HPDE6-E6E7 (cell line): ENCODE data around the gene SULT2B1.

Source experiments
- DNase-seq: peaks from one replicate; pipeline ENCODE4 v3.0.0; 2011; ENCODE audit warnings: missing footprints; ENCODE audit errors: extremely low spot score

The SULT2B1 gene

DNA sequence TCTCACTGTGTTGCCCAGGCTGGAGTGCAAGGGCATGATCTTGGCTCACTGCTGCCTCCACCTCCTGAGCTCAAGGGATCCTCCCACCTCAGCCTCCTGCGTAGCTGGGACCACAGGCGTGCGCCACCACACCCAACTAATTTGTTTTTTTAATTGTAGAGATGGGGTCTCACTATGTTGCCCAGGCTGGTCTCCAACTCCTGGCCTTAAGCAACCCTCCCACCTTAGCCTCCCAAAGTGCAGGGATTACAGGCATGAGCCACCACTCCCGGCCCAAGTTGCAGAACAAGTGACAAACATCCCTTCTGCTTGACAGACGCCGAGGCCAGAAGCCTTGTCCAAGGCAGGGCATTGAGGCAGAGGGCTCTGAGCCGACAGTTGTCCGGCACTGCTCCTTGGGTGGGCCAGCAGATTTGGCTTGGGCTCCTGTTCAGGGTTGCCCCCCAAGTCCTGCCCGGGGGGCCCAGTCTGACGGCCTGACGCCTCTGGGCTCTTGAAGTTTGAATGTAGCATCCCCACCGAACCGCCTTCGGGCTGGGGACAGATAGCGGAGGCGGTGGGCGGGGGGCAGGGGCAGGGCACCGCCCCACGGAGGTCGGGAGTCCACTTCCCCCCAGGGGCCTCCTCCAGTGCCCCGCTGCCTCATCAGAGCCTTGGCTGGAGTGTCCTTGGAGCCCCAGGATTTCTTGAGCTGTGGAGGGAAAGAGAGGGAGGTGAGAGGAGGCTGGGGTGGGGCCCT is 48.9 kb downstream of the SULT2B1 start:
- no peak for DNase-seq

- no peak for DNase-seq
These were observed 51.0 kb downstream of the SULT2B1 start for GRCh38 chr19:48603001-48603400.

GRCh38 chr19:48603449-48603848 is 51.5 kb downstream of the SULT2B1 start:
- no peak for DNase-seq

- no peak for DNase-seq
These were observed 51.9 kb downstream of the SULT2B1 start for GRCh38 chr19:48603850-48604249.

DNA sequence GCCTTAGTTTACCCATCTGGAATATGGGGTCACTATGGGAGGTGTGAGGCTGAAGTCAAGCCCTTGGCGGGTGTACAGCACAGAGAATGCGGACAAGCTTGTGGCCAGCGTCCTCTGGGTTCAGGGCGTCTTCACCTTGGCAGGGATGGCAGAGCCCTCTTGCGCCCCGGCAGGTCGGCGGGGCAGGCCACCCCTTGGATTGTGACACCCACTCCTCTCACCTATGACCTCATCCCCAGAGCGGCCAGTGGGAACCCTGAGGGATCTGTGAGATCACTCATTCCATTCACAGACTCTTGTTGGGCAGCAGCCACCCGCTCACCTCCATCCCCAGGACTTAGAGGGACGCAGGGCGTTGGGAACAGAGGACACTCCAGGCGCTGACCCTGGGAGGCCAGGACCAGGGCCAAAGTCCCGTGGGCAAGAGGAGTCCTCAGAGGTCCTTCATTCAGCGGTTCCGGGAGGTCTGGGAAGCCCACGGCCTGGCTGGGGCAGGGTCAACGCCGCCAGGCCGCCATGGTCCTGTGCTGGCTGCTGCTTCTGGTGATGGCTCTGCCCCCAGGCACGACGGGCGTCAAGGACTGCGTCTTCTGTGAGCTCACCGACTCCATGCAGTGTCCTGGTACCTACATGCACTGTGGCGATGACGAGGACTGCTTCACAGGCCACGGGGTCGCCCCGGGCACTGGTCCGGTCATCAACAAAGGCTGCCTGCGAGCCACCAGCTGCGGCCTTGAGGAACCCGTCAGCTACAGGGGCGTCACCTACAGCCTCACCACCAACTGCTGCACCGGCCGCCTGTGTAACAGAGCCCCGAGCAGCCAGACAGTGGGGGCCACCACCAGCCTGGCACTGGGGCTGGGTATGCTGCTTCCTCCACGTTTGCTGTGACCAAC is 54.7 kb downstream of the SULT2B1 start, which contains the start of gene SPACA4:
TSS of gene SPACA4 (plus strand) at position 280 of the 896 bp plus-strand sequence. CDS start at position 517, 237 bp downstream.
- DNase-seq, result no peak

DNA sequence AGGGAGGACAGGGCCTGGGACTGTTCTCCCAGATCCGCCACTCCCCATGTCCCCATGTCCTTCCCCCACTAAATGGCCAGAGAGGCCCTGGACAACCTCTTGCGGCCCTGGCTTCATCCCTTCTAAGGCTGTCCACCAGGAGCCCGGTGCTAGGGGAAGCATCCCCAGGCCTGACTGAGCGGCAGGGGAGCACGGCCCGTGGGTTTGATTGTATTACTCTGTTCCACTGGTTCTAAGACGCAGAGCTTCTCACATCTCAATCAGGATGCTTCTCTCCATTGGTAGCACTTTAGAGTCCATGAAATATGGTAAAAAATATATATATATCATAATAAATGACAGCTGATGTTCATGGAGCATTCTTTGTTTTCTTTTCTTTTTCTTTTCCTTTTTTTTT is 55.4 kb downstream of the SULT2B1 start:
- DNase-seq, result no peak

DNA sequence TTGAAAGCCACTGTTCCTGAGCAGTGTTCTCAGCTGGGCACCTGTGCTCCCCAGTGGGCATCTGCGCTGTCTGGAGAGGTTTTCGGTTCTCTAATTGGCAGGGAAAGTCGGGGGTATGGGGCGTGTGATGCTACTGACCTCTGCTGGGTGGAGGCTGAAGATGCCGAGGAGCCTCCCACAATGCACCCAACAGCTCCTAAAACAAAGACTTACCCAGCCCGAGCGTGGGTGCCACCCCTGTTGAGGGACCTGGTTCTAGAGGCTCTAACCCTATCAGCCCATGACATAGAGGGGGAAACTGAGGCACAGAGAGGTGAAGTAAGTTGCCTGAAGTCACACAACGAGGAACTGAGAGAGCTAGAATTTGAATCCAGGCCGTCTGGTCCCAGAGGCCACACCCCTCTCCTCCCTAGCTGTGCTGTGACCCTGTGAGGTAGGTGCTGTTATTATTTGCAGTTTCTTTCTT is 56.9 kb downstream of the SULT2B1 start:
- DNase-seq, result peak; percentile 36

GRCh38 chr19:48609571-48610108 is 57.7 kb downstream of the SULT2B1 start:
- DNase-seq, result no peak

DNA sequence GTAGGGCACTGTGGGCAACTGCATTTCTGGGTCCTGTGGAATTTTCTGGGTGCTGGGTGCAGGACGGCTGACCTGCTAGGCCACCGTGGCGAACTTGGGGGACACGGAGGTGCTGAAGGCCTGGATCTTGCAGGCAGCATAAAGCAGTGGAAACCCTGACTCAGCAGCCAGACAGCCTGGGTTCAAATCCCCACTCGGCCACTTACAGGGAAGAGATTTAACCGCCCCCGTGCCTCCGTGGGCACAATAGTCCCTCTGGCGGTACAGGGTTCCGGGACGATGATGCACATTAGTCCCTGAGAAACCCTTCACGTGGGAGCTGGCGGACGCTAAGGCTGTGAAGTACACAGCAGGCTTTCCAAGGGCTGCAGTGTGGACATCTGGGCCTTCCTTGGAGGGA is 59.9 kb downstream of the SULT2B1 start:
- no peak for DNase-seq

GRCh38 chr19:48613024-48613851 is 61.3 kb downstream of the SULT2B1 start:
- no peak for DNase-seq

- DNase-seq, result no peak
These were observed 62.0 kb downstream of the SULT2B1 start for GRCh38 chr19:48613852-48614435.

DNA sequence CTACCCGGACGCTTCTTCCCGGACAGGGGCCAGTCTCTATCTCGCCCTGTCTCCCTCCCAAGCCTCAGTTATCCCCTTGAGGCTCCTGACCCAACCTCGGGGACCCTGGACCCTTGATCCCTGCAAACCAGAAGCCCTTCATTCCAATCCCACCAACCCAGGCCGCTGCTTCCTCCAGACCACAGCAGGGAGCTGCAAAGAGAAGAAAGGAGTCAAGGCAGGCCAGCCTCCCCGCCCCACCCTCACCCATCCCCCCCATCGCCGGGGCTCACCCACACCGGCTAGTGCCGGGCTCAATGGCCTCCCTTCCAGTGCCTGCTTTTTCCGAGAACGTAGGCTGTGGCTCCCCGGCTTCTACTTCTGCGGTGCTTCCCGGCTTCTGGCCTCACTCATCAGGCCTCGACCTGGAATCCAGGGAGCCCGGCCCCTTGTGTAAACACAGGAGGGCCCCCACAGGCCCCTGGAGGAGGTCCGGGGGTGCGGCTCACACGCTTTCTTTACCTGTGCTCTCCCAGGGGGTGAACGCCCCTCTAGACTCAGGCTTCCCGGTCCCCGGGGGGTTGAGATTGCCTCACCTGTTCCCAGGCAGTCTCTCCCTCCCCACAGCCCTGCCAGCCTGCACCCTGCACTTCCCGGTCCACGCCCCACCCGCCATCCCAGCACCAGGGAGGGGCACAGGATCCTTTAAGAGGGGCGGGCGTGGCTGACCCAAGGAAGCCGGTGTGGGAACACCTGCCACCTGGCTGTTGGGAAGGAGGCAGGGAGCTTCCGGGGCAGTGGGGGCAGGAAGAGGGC is 62.7 kb downstream of the SULT2B1 start, which contains the start of gene FAM83E:
TSS of gene FAM83E (minus strand) at position 641 of the 795 bp plus-strand sequence. CDS start 1,704 bp downstream, outside the sequence.
- DNase-seq, result peak; percentile 73

DNA sequence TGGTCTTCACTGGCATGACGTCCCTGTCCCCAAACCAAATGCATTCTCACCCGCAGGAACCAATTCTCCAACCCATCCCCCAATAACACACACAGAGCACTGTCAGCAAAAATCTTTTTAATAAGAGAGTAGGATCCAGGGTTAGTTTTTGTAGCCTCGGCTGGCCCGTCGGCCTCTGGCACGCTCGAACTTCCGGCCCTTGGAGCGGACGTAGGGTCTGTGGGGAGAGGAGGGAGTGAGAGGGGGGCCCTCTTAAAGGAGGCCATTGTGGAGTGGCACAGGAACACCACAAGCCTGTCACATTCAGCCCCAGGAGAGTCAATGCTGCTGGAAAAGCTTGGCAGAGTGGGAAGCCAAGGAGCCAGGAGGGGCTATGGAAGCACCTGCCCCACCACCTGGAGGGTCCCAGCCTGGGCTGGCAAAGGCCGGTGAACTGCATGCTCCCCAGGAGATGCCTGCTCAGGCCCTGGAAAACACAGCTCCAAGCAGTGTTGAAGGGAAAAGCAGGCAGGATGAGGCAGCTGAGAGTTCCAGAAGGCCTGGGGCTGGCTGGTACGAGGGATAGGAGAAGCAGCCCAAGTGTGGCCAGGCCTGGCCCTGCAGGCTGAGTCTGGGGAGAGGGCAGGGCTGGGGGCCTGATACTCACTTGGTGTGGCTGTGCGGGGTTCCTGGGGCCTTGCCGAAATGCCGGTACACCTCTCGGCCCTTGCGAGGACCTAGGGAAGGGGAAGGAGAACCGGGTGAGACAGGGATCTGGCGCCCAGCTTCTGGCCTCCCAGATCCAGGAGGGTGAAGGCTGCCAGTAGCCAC is 63.5 kb downstream of the SULT2B1 start:
- no peak for DNase-seq

GRCh38 chr19:48616041-48616436 is 64.1 kb downstream of the SULT2B1 start:
- no peak for DNase-seq

GRCh38 chr19:48616491-48617056 is 64.6 kb downstream of the SULT2B1 start:
- DNase-seq, result no peak

DNA sequence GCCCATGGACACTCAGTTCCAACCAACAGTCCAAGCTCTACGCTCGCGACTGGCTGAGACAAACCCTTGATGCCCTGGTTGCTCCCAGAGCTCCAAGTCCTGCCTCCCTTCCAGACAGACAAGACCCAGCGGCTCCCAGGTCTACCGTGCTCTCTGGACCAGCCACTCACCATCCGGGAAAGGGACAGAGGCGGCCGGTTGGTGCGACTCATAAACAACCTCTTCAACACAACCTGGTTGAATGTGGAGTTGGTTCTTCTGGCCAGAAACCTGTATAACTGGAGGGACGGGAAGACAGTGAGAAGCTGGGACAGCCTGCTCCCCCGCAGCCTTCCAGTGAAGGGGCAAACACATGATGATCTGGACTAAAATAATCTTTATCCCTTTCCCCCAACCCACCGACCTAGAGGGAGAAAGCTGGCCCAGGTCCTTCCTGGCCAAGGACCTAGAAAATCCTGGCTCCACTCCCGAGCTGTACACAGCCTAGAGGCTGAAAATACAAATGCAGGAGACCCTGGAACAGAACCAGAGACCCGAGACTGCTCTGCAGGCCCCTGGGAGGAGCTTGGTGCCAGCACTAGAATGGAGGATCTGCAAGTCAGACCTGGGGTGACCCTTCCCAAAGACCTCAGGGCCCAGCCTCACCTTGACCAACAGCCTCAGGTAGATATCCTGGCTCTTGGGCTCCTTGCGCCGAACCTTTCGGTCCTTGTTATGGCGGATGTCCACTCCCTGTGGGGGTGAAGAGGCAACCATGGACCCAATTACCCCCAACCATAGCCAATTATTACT is 65.4 kb downstream of the SULT2B1 start:
- DNase-seq, result no peak

DNA sequence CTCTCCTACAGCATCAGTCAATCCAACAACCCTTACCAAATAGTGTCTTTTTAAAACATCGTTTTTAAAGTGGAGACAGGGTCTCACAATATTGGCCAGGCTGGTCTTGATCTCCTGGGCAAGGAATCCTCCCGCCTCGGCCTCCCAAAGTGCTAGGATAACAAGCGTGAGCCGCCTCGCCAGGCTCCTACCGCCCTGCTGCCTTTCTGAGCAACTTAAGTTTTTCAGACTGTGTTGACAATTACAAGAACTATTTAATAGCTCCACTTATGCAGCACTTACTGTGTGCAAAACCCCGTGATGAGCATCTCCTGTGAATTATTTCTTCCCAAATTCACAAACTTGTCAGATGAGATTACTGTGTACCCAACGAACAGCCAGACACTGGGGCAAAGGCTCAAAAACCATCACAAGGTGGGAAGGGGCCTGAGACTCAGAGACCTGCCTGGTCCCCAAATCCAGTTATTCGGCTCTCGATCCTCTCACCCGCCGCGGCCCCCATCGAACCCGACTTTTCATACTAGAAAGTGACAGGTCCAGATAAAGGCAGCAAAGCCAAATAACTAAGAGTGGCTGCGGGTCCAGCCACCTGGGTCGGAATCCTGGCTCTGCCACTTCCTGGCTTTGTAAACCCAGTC is 66.4 kb downstream of the SULT2B1 start:
- DNase-seq, result no peak
